Activated T-helper 2 cell treated with anti-CD3 and anti-CD28 coated beads, Interferon-gamma antibody, Interleukin-2, Interleukin-4, amounts not matched to agents 10 μg/mL and 5 μg/mL and 100 μg/mL, durations not matched to agents 14 hours and 24 hours and 36 hours (primary cell): ENCODE results near the gene PARN. TPM values are rescaled to one million over a fixed set of nuclear protein-coding genes. Genes with fewer than 3 reads are reported as not detected.
A peak's percentile ranks its signal among the peaks of the same experiment; 100 is the strongest.
"Not testable (repeated sequence)": the region's sequence is repeated elsewhere in the genome, so short reads cannot be mapped to it uniquely, and the experiment has no call there.

Source experiments
- DNase-seq: peaks from one replicate; pipeline ENCODE4 v3.0.0; 2021; ENCODE audit warnings: low spot score
- H3K27ac Mint-ChIP-seq: one replicate; pipeline ENCODE4 v1.8.0; 2021; ENCODE audit warnings: mixed read lengths
- H3K27me3 Mint-ChIP-seq: one replicate; pipeline ENCODE4 v1.8.0; 2021; ENCODE audit warnings: low read depth, mixed read lengths
- H3K36me3 Mint-ChIP-seq: one replicate; pipeline ENCODE4 v1.8.0; 2021; ENCODE audit warnings: low read depth, mixed read lengths
- H3K4me1 Mint-ChIP-seq: one replicate; pipeline ENCODE4 v1.8.0; 2021; ENCODE audit warnings: low read depth, mixed read lengths
- H3K4me3 Mint-ChIP-seq: one replicate; pipeline ENCODE4 v1.8.0; 2021; ENCODE audit warnings: low read depth, mild to moderate bottlenecking, moderate library complexity, mixed read lengths
- H3K9me3 Mint-ChIP-seq: one replicate; pipeline ENCODE4 v1.8.0; 2021; ENCODE audit warnings: mixed read lengths
- intact Hi-C: fragments of 100-400 bp; cut with micrococcal nuclease; formaldehyde crosslinking; loops from one replicate; pipeline ENCODE4 v1.15.1; 2023
- total RNA-seq: library from RNA; stranded (reverse); gene quantifications from 2 replicates; pipeline ENCODE4 v1.2.3, GENCODE V29; 2022

Gene PARN
- total RNA-seq, 1 donor from 2014 or later = 56.6 TPM

- intact Hi-C loops = no loop called here
- no peak overlapping the region for H3K4me3 Mint-ChIP-seq
- peaks cover 60% of the 10 kb centered on the region for H3K36me3 Mint-ChIP-seq
- H3K4me1 Mint-ChIP-seq = no peaks in the 10 kb centered on the region
- H3K27ac Mint-ChIP-seq = no peak overlapping the region
- H3K9me3 Mint-ChIP-seq = no peaks in the 10 kb centered on the region
- DNase-seq = no peak
- no peaks in the 10 kb centered on the region for H3K27me3 Mint-ChIP-seq
These were observed 11.5 kb downstream of the PARN start for GRCh38 chr16:14618566-14618965.

- Mint-ChIP-seq H3K9me3 (no peaks in the 10 kb centered on the region), H3K27me3 (no peaks in the 10 kb centered on the region), H3K27ac (peak overlapping the region; percentile 28), H3K4me1 (no peaks in the 10 kb centered on the region), H3K4me3 (no peak overlapping the region), H3K36me3 (peaks cover 56% of the 10 kb centered on the region)
- DNase-seq = no peak
- intact Hi-C loops = no loop called here
These were observed 13.8 kb downstream of the PARN start for GRCh38 chr16:14616280-14616679.

- Mint-ChIP-seq H3K36me3 (peaks cover 61% of the 10 kb centered on the region), H3K27ac (no peak overlapping the region), H3K4me1 (no peaks in the 10 kb centered on the region)
These were observed 16.1 kb downstream of the PARN start for GRCh38 chr16:14613991-14614390.

GRCh38 chr16:14611660-14612059 is 18.4 kb downstream of the PARN start:
- no peaks in the 10 kb centered on the region for H3K27me3 Mint-ChIP-seq
- no peaks in the 10 kb centered on the region for H3K9me3 Mint-ChIP-seq
- DNase-seq = no peak
- no peaks in the 10 kb centered on the region for H3K4me1 Mint-ChIP-seq
- H3K27ac Mint-ChIP-seq = no peak overlapping the region
- intact Hi-C loops = no loop called here
- H3K4me3 Mint-ChIP-seq = no peak overlapping the region
- H3K36me3 Mint-ChIP-seq = peaks cover 65% of the 10 kb centered on the region

More at GRCh38 chr16:14613991-14614390, 16.1 kb downstream of the PARN start:
- intact Hi-C loops = no loop called here
- H3K27me3 Mint-ChIP-seq = no peaks in the 10 kb centered on the region
- no peak for DNase-seq
- H3K4me3 Mint-ChIP-seq = no peak overlapping the region
- H3K9me3 Mint-ChIP-seq = no peaks in the 10 kb centered on the region

GRCh38 chr16:14609716-14610115 is 20.3 kb downstream of the PARN start:
- Mint-ChIP-seq H3K27me3 (no peaks in the 10 kb centered on the region), H3K36me3 (peaks cover 54% of the 10 kb centered on the region), H3K4me3 (no peak overlapping the region), H3K9me3 (no peaks in the 10 kb centered on the region), H3K4me1 (no peaks in the 10 kb centered on the region), H3K27ac (no peak overlapping the region)
- intact Hi-C loops = no loop called here
- no peak for DNase-seq

GRCh38 chr16:14608604-14609003 is 21.5 kb downstream of the PARN start:
- intact Hi-C loops = no loop called here
- Mint-ChIP-seq H3K4me1 (no peaks in the 10 kb centered on the region), H3K9me3 (no peaks in the 10 kb centered on the region), H3K27ac (no peak overlapping the region), H3K27me3 (no peaks in the 10 kb centered on the region), H3K36me3 (peaks cover 52% of the 10 kb centered on the region), H3K4me3 (no peak overlapping the region)
- DNase-seq = no peak

- no peak overlapping the region for H3K4me3 Mint-ChIP-seq
- H3K4me1 Mint-ChIP-seq = no peaks in the 10 kb centered on the region
- intact Hi-C loops = no loop called here
- H3K9me3 Mint-ChIP-seq = no peaks in the 10 kb centered on the region
- peaks cover 53% of the 10 kb centered on the region for H3K36me3 Mint-ChIP-seq
- H3K27ac Mint-ChIP-seq = no peak overlapping the region
- H3K27me3 Mint-ChIP-seq = no peaks in the 10 kb centered on the region
- no peak for DNase-seq
These were observed 21.9 kb downstream of the PARN start for GRCh38 chr16:14608111-14608566.

- no peaks in the 10 kb centered on the region for H3K9me3 Mint-ChIP-seq
- DNase-seq = no peak
- peaks cover 58% of the 10 kb centered on the region for H3K36me3 Mint-ChIP-seq
- H3K4me1 Mint-ChIP-seq = no peaks in the 10 kb centered on the region
- no peaks in the 10 kb centered on the region for H3K27me3 Mint-ChIP-seq
- intact Hi-C loops = no loop called here
- no peak overlapping the region for H3K27ac Mint-ChIP-seq
- no peak overlapping the region for H3K4me3 Mint-ChIP-seq
These were observed 24.0 kb downstream of the PARN start for GRCh38 chr16:14606102-14606501.

- Mint-ChIP-seq H3K27me3 (no peaks in the 10 kb centered on the region), H3K36me3 (peaks cover 61% of the 10 kb centered on the region), H3K4me1 (peaks cover 3% of the 10 kb centered on the region), H3K9me3 (no peaks in the 10 kb centered on the region), H3K27ac (peak overlapping the region; percentile 4), H3K4me3 (no peak overlapping the region)
- no peak for DNase-seq
- intact Hi-C loops = no loop called here
These were observed 27.6 kb downstream of the PARN start for GRCh38 chr16:14602443-14602963.

GRCh38 chr16:14600164-14600563 is 29.9 kb downstream of the PARN start:
- Mint-ChIP-seq H3K27ac (no peak overlapping the region), H3K36me3 (peaks cover 62% of the 10 kb centered on the region), H3K4me3 (no peak overlapping the region), H3K27me3 (no peaks in the 10 kb centered on the region), H3K4me1 (peaks cover 3% of the 10 kb centered on the region), H3K9me3 (no peaks in the 10 kb centered on the region)
- intact Hi-C loops = no loop called here
- no peak for DNase-seq

- Mint-ChIP-seq H3K9me3 (no peaks in the 10 kb centered on the region), H3K4me1 (peaks cover 21% of the 10 kb centered on the region), H3K36me3 (peaks cover 77% of the 10 kb centered on the region), H3K4me3 (no peak overlapping the region), H3K27ac (peak overlapping the region; percentile 14), H3K27me3 (no peaks in the 10 kb centered on the region)
- DNase-seq = no peak
- intact Hi-C loops = no loop called here
These were observed 43.3 kb downstream of the PARN start for GRCh38 chr16:14586637-14587305.

- no peaks in the 10 kb centered on the region for H3K9me3 Mint-ChIP-seq
- H3K27me3 Mint-ChIP-seq = no peaks in the 10 kb centered on the region
- peaks cover 24% of the 10 kb centered on the region for H3K4me1 Mint-ChIP-seq
- intact Hi-C loops = no loop called here
- DNase-seq = no peak
- H3K36me3 Mint-ChIP-seq = peaks cover 79% of the 10 kb centered on the region
- no peak overlapping the region for H3K27ac Mint-ChIP-seq
- no peak overlapping the region for H3K4me3 Mint-ChIP-seq
These were observed 44.8 kb downstream of the PARN start for GRCh38 chr16:14585287-14585686.

- H3K9me3 Mint-ChIP-seq, H3K4me3 Mint-ChIP-seq, intact Hi-C loops, DNase-seq, H3K27me3 Mint-ChIP-seq: not testable (repeated sequence)
- Mint-ChIP-seq H3K36me3 (peaks cover 67% of the 10 kb centered on the region), H3K27ac (peak overlapping the region; percentile 5), H3K4me1 (peaks cover 11% of the 10 kb centered on the region)
These were observed 49.1 kb downstream of the PARN start for GRCh38 chr16:14580926-14581325.
